NK-92 (cell line): Measurements from ENCODE around the gene CUL4A.
A peak's percentile ranks its signal among the peaks of the same experiment; 100 is the strongest.
"Not testable (repeated sequence)": the region's sequence is repeated elsewhere in the genome, so short reads cannot be mapped to it uniquely, and the experiment has no call there.

Experiments
- DNase-seq: peaks from one replicate; lab custom pipeline; 2025; ENCODE audit not compliant: unreplicated experiment; lab: John Stamatoyannopoulos, UW

CUL4A gene

DNA sequence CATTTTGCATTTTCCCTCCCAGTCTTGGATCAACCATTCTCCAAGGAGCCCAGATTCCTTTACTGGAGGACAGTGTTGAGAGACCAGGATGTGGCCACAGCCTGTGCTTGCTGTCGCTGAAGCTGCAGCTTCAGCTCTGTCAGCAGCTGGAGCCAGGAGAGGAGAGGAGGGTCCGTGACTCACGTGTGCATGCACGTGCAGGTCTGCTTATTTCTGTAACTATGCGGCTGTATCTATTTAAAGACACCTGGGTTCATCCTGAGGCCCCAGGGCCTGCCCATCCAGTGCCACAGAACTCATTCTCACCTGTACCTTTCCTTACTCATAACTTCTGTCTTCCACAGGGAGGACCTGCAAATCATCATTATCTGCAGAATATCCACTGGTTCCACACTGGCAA, 79.5 kb downstream of the CUL4A start:
- no peak for DNase-seq

DNA sequence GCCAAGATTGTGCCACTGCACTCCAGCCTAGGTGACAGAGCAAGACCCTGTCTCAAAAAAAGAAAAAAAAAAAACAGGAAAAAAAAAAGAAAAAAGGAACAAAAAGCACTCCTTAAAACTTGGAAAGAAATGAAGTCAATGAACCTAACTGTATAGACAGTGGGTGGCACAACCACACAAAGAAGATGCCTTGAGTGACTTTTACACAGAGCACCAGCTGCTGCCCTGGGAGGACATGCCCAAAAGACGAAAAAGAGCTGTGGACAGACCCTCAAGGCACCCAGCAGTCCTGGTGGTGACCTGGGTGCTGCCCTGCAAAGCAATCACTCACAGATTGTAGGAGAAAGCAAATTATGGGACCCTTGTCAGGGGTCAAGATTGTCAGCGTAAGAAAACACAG, 81.7 kb downstream of the CUL4A start:
- DNase-seq = no peak

- DNase-seq = no peak
Measured at GRCh38 chr13:113292021-113292862, 82.8 kb downstream of the CUL4A start.

DNA sequence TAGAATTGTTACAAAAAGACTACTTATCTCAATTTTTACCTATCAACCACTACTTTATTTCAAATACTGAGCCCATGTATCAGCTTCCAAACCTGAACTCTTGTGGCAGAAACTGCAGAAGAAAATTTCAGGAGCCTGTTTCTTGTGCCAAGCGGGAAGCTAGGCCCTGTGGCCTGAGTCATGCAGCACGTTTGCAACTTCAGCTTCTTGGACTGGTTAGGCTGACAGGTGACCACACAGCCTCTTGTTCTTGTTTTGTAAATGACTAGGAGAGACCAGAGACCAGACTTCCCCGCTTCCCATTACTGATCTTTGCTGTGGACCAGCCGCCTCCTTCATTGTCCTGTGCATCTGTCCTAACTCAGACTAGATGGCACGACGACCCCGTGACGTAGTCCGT, 84.3 kb downstream of the CUL4A start:
- no peak for DNase-seq

- DNase-seq = no peak
Measured at GRCh38 chr13:113295776-113296175, 86.4 kb downstream of the CUL4A start.

DNA sequence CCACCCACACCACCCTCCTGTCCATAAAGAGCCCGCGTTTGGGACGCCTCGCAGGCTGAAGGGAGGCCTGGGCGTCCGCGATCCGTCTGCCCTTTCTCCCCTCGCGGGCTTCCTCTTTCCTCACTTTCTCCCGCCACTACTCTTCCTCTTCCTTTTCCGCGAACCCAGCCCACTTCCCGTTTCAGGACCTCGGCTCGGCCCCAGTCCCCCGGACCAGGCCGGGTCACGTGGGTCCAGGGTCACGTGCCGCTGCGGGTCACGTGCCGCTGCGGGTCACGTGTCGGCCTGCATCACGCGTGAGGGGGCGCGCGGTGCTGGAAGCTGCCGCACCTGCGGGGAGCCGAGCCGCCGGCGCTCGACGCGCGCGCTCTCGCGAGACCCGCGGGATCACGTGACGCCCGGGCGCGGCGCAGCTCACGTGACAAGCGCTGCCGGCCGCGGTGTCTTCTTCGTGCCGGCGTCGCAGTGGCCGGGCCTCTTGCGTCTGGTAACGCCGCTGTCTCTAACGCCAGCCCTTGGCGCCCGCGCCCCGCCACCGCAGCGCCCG, 87.5 kb downstream of the CUL4A start, which contains the start of gene LAMP1:
LAMP1 (plus strand) TSS at position 417 of the 547 bp plus-strand sequence. CDS start 196 bp downstream, outside the sequence.
- peak; percentile 89 for DNase-seq

DNA sequence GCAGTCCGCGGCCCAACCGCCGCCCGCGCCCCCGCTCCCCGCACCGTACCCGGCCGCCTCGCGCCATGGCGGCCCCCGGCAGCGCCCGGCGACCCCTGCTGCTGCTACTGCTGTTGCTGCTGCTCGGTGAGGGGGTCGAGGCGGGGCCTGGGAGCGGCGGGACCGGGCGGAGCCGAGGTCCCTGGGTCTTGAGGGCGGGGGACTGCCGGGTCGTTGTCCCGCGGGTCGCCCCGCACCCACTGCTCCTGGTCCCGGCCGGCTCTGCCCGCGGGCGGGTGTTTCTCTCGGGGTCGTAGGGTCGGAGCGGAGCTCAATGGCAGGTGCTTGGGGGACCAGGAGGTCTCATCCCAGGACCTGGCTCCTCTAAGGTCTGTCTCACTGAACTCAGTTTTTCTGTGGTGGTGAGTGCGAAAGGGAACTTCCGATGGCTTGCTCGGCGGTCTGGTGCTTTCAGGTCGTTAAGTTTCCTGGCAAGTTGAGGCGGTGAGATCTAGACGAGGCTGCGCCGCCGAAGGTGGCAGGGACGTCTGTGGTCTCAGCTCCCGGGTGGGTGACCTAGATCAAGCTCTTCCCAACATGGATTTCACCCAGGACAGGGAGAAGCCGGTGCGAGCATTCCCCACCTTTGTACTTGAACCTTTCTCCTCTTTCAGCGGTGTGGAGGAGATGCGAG, 88.1 kb downstream of the CUL4A start:
- DNase-seq = no peak

DNA sequence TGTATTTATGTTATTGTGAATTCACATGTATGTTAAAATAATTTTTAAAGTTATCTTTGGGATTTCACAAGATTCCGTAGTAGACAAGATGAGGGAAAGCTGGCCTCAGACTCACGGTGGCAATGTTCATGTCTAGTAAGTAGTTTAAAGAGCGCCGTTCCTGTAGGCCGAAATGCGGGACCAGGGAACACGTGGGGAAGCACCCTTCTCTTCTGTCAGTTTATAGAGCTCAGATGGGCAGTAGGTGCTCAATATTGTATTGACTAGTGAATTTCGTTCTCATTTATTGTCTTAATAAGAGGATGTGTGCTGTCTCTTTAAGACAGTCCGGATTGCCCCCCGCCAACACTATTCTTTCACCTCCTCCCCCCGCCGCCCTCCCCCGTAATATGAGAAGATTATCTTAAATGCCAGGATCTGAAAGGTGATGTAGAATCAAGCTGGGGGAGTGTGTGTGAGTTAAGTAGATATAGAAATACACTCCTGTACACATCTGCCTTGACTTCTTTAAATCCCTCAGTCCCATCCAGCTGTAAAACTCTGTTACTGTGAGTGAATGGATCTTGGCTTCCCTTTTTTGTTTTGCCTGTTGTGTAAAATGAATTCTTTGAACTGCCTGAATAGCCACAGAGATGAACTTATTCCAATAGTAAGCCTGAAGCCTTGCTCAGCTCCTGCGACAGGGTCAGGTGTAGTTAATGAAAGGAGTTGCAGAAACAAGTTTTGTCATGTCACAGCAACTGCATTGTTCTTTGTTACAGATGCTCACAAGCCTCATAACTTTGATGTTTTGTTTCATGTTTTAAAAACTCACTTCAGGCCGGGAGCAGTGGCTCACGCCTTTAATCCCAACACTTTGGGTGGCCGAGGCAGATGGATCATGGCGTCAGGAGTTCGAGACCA, 88.9 kb downstream of the CUL4A start:
- no peak for DNase-seq

DNA sequence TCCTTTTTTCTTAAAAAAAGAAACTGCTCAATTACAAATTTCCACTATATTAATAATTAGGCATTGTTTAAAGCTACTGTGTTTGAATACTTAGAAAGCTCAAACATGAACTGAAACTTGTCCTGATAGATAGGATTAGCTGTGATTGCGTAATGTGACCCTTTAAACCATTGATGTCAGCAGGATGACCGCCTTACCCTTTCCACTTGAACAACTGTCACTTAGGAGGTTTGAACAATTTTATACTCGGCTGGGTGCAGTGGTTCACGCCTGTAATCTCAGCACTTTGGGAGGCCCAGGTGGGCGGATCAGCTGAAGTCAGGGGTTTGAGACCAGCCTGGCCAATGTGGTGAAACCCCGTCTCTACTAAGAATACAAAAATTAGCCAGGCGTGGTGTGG, 90.5 kb downstream of the CUL4A start:
- no peak for DNase-seq

GRCh38 chr13:113302986-113303385, 93.6 kb downstream of the CUL4A start:
- DNase-seq = no peak

GRCh38 chr13:113304121-113304520, 94.7 kb downstream of the CUL4A start:
- DNase-seq = no peak

DNA sequence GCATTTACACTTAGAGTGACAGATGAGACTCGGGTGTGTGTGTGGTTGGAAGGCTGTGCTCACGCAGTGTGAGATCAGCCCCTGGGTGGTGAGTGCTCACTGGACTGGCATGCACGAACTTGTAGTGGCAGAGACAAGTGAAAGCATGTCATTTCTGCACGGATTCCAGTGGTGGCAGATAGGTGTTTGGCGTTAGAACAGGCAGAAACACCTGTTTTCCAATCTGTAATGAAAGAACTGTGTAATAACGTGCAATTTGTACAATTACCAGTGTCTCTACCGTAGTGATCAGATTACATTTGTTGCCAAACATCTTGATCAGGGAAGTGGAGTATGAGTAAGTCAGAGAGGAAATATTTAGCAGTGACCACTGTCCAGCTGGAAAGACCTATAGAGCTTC, 95.8 kb downstream of the CUL4A start:
- DNase-seq = no peak

GRCh38 chr13:113307491-113307890, 98.1 kb downstream of the CUL4A start:
- DNase-seq = no peak

DNA sequence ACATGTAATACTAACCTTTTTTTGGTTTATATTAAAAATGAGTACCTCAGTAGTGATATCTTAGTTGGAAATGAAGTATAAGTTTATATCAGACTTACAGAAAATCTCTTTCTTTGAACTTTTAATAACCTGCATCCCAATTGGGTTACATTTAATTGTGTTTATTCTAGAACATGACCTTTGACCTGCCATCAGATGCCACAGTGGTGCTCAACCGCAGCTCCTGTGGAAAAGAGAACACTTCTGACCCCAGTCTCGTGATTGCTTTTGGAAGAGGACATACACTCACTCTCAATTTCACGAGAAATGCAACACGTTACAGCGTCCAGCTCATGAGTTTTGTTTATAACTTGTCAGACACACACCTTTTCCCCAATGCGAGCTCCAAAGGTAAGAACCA, 100.1 kb downstream of the CUL4A start:
- DNase-seq = no peak

- DNase-seq = not testable (repeated sequence)
Measured at GRCh38 chr13:113314112-113314511, 104.7 kb downstream of the CUL4A start.

DNA sequence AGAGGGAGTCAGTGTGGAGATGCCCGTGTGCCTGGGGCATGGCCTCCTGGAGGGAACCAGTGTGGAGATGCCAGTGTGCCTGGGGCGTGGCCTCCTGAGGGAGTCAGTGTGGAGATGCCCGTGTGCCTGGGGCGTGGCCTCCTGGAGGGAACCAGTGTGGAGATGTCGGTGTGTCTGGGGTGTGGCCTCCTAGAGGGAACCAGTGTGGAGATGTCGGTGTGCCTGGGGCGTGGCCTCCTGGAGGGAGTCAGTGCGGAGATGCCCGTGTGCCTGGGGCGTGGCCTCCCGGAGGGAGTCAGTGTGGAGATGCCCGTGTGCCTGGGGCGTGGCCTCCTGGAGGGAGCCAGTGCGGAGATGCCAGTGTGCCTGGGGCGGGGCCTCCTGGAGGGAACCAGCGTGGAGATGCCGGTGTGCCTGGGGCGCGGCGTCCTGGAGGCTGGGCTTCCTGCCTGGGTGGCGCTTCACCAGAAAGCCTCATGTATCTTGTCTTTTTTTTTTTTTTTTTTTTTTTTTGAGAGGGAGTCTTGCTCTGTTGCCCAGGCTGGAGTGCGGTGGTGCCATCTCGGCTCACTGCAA, 105.6 kb downstream of the CUL4A start:
- DNase-seq = not testable (repeated sequence)

- DNase-seq = no peak
Measured at GRCh38 chr13:113315992-113316391, 106.6 kb downstream of the CUL4A start.
